GM12878 (cell line): ENCODE data around the gene CLNK.
A peak's percentile ranks its signal among the peaks of the same experiment; 100 is the strongest.

Experiments
- ATF7 ChIP-seq: fragments of 450-650 bp; IDR thresholded peaks from 2 replicates; pipeline ENCODE4 v1.6.1; 2016; ENCODE audit warnings: low read depth, mild to moderate bottlenecking
- CTCF ChIP-seq, 3 experiments: IDR thresholded peaks in 2 of 3; conservative IDR thresholded peaks in 1 of 3; 2 replicates each; pipeline ENCODE4 v1.5.1; 2011; ENCODE audit warnings: low read depth in 3 of 3, low read length in 3 of 3, mild to moderate bottlenecking in 3 of 3, control low read depth in 2 of 3, moderate library complexity in 2 of 3, inconsistent platforms in 1 of 3, mixed read lengths in 1 of 3; ENCODE audit not compliant: control insufficient read depth in 2 of 3, insufficient read depth in 1 of 3; ENCODE audit errors: extremely low read depth in 1 of 3
- FOXM1 ChIP-seq: IDR thresholded peaks from 2 replicates; pipeline ENCODE4 v1.6.1; 2012; ENCODE audit warnings: low read depth, mild to moderate bottlenecking, inconsistent platforms, low read length, moderate library complexity
- HDAC2 ChIP-seq: fragments of 200-600 bp; sonication (generic); IDR thresholded peaks from 2 replicates; pipeline ENCODE4 v1.6.1; 2017
- HDGF ChIP-seq: fragments of 450-650 bp; IDR thresholded peaks from 2 replicates; pipeline ENCODE4 v1.6.1; 2016; ENCODE audit warnings: antibody characterized with exemption
- MXI1 ChIP-seq: fragments of 150-350 bp; IDR thresholded peaks from 2 replicates; pipeline ENCODE4 v1.6.1; 2011; ENCODE audit warnings: low read depth, mild to moderate bottlenecking, inconsistent platforms, low read length, improper control_type of control experiment
- NFYB ChIP-seq: IDR thresholded peaks from 2 replicates; pipeline ENCODE4 v1.6.1; 2011; ENCODE audit warnings: low read depth, mild to moderate bottlenecking, low read length, improper control_type of control experiment, moderate library complexity; ENCODE audit not compliant: insufficient read depth
- NR2C2 ChIP-seq: IDR thresholded peaks from 2 replicates; pipeline ENCODE4 v1.6.1; 2011; ENCODE audit warnings: borderline replicate concordance, low read depth; ENCODE audit not compliant: control insufficient read depth, insufficient read length
- PML ChIP-seq: IDR thresholded peaks from 2 replicates; pipeline ENCODE4 v1.6.1; 2012; ENCODE audit warnings: low read length, inconsistent platforms
- POLR2A ChIP-seq: IDR thresholded peaks from 2 replicates; pipeline ENCODE4 v1.6.1; 2011; ENCODE audit warnings: low read depth, mild to moderate bottlenecking, low read length
- RAD21 ChIP-seq: IDR thresholded peaks from 2 replicates; pipeline ENCODE4 v1.6.1; 2011; ENCODE audit warnings: mild to moderate bottlenecking, low read depth, low read length, moderate library complexity; ENCODE audit not compliant: insufficient read depth
- USF2 ChIP-seq: IDR thresholded peaks from 2 replicates; pipeline ENCODE4 v1.6.1; 2011; ENCODE audit warnings: low read depth, low read length, improper control_type of control experiment, borderline replicate concordance

- TF ChIP-seq USF2: no peak
- TF ChIP-seq HDGF: 0 out of 2 replicates have a peak, but pooled peaks have one; percentile 15
- no peak for TF ChIP-seq ATF7
- TF ChIP-seq POLR2A: no peak
- TF ChIP-seq FOXM1: no peak
- TF ChIP-seq NFYB: 0 out of 2 replicates have a peak, but pooled peaks have one; percentile 13
- TF ChIP-seq CTCF (IDR thresholded peaks at IDR 0.05 in 2 of 3, conservative IDR thresholded peaks at IDR 0.05 in 1 of 3; ENCODE audit: control insufficient read depth in 2 of 3, extremely low read depth in 1 of 3, insufficient read depth in 1 of 3, low read depth in 3 of 3, low read length in 3 of 3): no peak
- 0 out of 2 replicates have a peak, but pooled peaks have one; percentile 23 for TF ChIP-seq MXI1
- no peak for TF ChIP-seq HDAC2
- no peak for TF ChIP-seq RAD21
- TF ChIP-seq PML: no peak
- TF ChIP-seq NR2C2: no peak
Observed at GRCh38 chr4:10730019-10730418, 45.5 kb upstream of the CLNK start.
